ENCODE measurements around the gene C1QTNF1.

C1QTNF1 gene

DNA sequence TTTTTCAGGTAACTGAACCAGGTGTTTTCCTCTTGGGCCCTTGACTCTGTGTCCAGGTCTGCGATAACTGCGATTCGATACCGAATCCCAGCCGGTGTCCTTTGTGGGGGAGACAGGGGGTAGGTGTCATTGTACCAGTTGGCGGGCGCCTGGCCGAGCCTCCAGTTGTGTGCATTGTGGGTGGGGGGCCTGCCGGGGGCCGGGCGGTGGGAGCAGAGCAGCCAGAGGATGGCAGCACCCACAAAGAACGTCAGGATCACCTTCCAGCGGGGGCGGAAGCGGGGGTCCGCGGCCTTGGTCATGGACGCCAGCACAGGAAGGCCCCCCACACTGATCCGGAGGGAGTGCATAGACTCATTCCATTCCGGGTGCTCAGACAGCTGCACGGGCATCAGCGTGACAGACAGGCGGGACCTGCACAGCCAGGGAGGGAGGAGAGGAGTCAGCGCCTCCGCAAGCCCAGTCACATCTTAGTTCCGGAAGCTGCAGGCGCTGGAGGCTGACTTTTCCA, 26.7 kb upstream of the C1QTNF1 start:
- TF ChIP-seq GATA2 (IDR thresholded peaks at IDR 0.05; ENCODE audit: low read depth, low read length): no peak
- no peak for TF ChIP-seq GATA3 (IDR thresholded peaks at IDR 0.05; ENCODE audit: low read depth, low read length)

DNA sequence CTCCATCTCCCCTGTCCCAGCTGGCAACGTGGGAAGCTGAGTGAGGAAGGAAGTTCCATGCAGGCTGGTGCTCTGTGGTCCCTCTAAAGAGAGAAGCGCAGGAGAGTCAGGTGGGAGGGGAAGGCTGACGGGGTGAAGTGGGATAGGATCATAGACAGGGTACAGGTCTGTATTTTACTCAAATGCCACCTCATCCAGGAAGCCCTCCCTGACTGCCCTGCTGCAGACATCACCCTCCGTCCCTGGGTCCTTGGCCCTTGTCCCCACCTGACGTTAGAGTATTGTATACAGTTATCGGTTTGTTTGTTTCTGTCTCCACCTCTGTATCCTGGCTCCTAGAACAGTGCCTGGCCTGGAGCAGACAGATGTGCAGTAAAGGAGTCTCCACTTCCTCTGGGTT, 26.1 kb upstream of the C1QTNF1 start:
- TF ChIP-seq GATA2 (IDR thresholded peaks at IDR 0.05; ENCODE audit: low read depth, low read length): no peak

GRCh38 chr17:78998311-78999055, 25.5 kb upstream of the C1QTNF1 start:
- TF ChIP-seq GATA2 (IDR thresholded peaks at IDR 0.05; ENCODE audit: low read depth, low read length): no peak
- no peak for TF ChIP-seq GATA3 (IDR thresholded peaks at IDR 0.05; ENCODE audit: low read depth, low read length)

- TF ChIP-seq GATA3 (IDR thresholded peaks at IDR 0.05; ENCODE audit: low read depth, low read length) (no peak), GATA2 (IDR thresholded peaks at IDR 0.05; ENCODE audit: low read depth, low read length) (no peak)
Measured at GRCh38 chr17:78999056-78999768, 24.8 kb upstream of the C1QTNF1 start.

DNA sequence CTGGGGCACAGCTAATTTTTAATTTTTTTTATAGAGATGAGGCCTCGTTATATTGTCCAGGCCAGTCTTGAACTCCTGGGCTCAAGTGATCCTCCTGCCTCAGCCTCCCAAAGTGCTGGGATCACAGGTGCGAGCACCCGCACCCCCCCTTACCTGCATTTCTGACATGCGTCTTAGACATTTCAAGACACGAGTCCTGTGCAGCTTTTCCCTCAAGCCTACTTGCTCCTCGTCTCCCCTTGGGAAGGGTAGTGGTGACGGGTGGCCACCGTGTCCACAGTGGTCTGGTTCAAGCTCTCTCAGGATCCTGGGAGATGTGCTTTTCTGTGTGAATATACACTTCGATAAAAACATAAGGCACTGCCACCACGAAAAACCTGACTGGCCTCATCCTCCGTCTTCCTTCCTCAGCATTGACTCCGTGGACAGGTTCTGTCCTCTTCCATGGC, 24.0 kb upstream of the C1QTNF1 start:
- no peak for TF ChIP-seq GATA2 (IDR thresholded peaks at IDR 0.05; ENCODE audit: low read depth, low read length)
- no peak for TF ChIP-seq GATA3 (IDR thresholded peaks at IDR 0.05; ENCODE audit: low read depth, low read length)

- TF ChIP-seq GATA2 (IDR thresholded peaks at IDR 0.05; ENCODE audit: low read depth, low read length): no peak
- TF ChIP-seq GATA3 (IDR thresholded peaks at IDR 0.05; ENCODE audit: low read depth, low read length): no peak
Measured at GRCh38 chr17:79000396-79001189, 23.4 kb upstream of the C1QTNF1 start.

- TF ChIP-seq GATA2 (IDR thresholded peaks at IDR 0.05; ENCODE audit: low read depth, low read length): no peak
- TF ChIP-seq GATA3 (IDR thresholded peaks at IDR 0.05; ENCODE audit: low read depth, low read length): no peak
Measured at GRCh38 chr17:79001190-79002020, 22.6 kb upstream of the C1QTNF1 start.

- no peak for TF ChIP-seq GATA3 (IDR thresholded peaks at IDR 0.05; ENCODE audit: low read depth, low read length)
Measured at GRCh38 chr17:79002291-79002690, 21.7 kb upstream of the C1QTNF1 start.

DNA sequence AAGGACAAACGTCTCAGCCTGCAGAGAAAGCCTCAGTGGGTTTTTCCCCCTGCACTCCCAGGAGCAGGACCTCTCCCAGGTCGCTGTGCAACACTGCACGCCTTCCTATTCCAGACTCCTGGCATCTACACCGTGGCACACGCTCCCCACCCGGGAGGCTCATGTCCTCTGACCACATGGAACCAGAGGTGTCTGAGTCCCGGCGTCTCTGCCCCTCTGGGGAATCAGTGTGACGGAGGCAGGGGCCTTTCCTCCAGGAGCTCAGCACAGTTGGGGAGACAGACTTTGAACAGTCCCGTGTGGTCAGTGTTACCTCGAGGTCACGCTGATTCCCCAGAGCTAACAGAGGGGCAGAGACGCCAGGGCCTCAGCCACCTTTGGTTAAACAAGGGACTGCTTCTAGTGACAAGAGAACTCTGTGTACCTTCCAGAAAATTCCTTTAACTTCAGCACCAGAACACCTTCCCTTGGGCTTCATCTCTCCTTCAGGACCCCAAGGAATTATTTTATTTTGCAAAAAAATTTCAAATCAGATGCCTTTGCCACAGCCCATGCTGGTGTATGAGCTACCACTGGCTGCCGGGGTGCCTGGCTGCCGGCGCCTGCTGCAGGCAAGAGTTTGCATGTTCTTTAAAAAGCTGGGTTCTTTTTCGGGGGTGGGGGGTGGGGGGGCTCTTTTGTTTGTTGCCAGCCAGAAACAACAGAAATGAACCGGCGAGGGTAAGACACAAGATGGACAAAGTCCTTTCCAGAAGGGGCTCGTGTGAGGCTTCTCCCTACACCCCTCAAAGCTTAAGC, 21.0 kb upstream of the C1QTNF1 start:
- TF ChIP-seq GATA2 (IDR thresholded peaks at IDR 0.05; ENCODE audit: low read depth, low read length) (no peak), GATA3 (IDR thresholded peaks at IDR 0.05; ENCODE audit: low read depth, low read length) (no peak)

GRCh38 chr17:79003661-79004411, 20.1 kb upstream of the C1QTNF1 start:
- no peak for TF ChIP-seq GATA2 (IDR thresholded peaks at IDR 0.05; ENCODE audit: low read depth, low read length)
- no peak for TF ChIP-seq GATA3 (IDR thresholded peaks at IDR 0.05; ENCODE audit: low read depth, low read length)

- TF ChIP-seq GATA3 (IDR thresholded peaks at IDR 0.05; ENCODE audit: low read depth, low read length) (no peak), GATA2 (IDR thresholded peaks at IDR 0.05; ENCODE audit: low read depth, low read length) (no peak)
Measured at GRCh38 chr17:79005063-79005861, 18.7 kb upstream of the C1QTNF1 start.
